Stimulated activated CD4-positive, alpha-beta T cell treated with anti-CD3 and anti-CD28 coated beads, Interleukin-4, amount 100 ng/mL, for 4 hours (primary cell): ENCODE data around the gene PATE1.

ENCODE experiments used
- DNase-seq, 2 experiments: peaks; one replicate each; pipeline ENCODE4 v3.0.0-alpha.2; 2020

PATE1 gene

GRCh38 chr11:125797641-125798040 is 51.6 kb downstream of the PATE1 start:
- no peak for DNase-seq
